GM12872 (cell line): ENCODE measurements around the gene FSIP1.
A peak's percentile ranks its signal among the peaks of the same experiment; 100 is the strongest.

Experiments
- CTCF ChIP-seq: IDR thresholded peaks from 3 replicates; pipeline ENCODE4 v1.5.1; 2011; ENCODE audit warnings: low read depth, mild to moderate bottlenecking, low read length, moderate library complexity; ENCODE audit not compliant: insufficient read depth

FSIP1 gene

GRCh38 chr15:39580485-39581241 is 202.0 kb downstream of the FSIP1 start, which contains the start of gene THBS1:
THBS1 (plus strand) TSS chr15:39581079; CDS start chr15:39581858, 779 bp downstream.
- no peak for TF ChIP-seq CTCF

GRCh38 chr15:39580117-39580484 is 202.5 kb downstream of the FSIP1 start:
- peak; percentile 88 for TF ChIP-seq CTCF

GRCh38 chr15:39579487-39580116 is 203.0 kb downstream of the FSIP1 start:
- TF ChIP-seq CTCF = no peak

GRCh38 chr15:39578851-39579486 is 203.7 kb downstream of the FSIP1 start:
- TF ChIP-seq CTCF = no peak

- TF ChIP-seq CTCF = no peak
These were observed 207.5 kb downstream of the FSIP1 start for GRCh38 chr15:39575180-39575579.

GRCh38 chr15:39574427-39574826 is 208.2 kb downstream of the FSIP1 start:
- no peak for TF ChIP-seq CTCF

- no peak for TF ChIP-seq CTCF
These were observed 208.8 kb downstream of the FSIP1 start for GRCh38 chr15:39573844-39574243.
